ENCODE data around the gene PDE1C. TPM values are rescaled to one million over a fixed set of nuclear protein-coding genes. Genes with fewer than 3 reads are reported as not detected.

PDE1C gene
- total and polyA plus RNA-seq, 4 experiments from 2014 or later = not detected

DNA sequence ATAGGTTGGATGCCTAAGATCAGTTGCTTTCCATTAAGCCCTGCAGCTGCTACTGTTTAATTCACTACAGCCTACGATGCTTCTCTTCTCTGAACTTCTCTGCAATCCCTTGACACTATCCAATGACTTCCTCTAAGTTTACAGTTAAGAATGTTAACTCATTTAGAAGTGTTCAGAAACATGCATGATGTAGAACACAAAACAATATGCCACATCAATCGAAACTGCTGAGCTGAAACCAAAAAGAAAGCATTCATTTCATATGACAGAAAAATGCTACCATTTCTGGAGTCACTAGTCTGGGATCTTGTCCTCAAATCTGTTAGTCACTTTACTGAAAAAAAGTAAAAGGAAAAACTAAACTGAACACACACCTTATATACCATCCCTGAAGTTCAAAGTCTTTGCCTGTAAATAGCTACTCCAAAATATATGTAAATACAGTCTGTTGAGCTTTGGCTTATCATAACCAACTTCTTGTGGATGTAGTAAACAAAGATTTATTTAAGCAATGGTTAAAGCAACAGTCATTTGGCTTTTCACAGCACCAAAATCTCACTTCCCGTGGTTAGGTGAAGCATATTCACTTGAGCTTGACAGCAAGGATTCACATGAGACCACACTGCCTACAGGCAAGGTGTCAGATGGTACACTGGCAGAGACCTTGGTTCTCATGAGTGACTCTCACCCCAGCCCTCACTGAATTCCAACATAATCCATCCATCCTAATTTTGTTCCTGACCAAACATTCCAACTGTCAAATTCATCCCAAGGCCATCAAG lies 196.2 kb downstream of the PDE1C start:
- CTCF ChIA-PET (ENCODE audit: partially characterized antibody) = no interaction called here
- no peak overlapping the region for H3K4me3 ChIP-seq (ENCODE audit: low read length in 2 of 2)
- H3K36me3 ChIP-seq (ENCODE audit: insufficient read depth, low read length) = no peaks in the 10 kb centered on the region
- Mint-ChIP-seq H3K4me3 (no peak overlapping the region), H3K9me3 (peaks cover 0 to 13% (median 6%) of the 10 kb centered on the region in 8 donors), H3K27ac (no peak overlapping the region), H3K27me3 (no peaks in the 10 kb centered on the region), H3K4me1 (no peaks in the 10 kb centered on the region), H3K36me3 (no peaks in the 10 kb centered on the region)
- H3K27ac ChIP-seq (ENCODE audit: low read depth, low read length) = no peak overlapping the region
- H3K27me3 ChIP-seq (ENCODE audit: insufficient read depth, low read length) = no peaks in the 10 kb centered on the region
- POLR2A ChIA-PET (ENCODE audit: partially characterized antibody) = no interaction called here
- no peak for DNase-seq
- H3K9me3 ChIP-seq (ENCODE audit: control insufficient read depth in 1 of 2, low read length in 2 of 2) = no peaks in the 10 kb centered on the region
- intact Hi-C loops (cut with micrococcal nuclease) = no loop called here
- H3K4me1 ChIP-seq (ENCODE audit: insufficient read depth, low read length) = no peaks in the 10 kb centered on the region

- no peak overlapping the region for H3K27ac Mint-ChIP-seq
- no peaks in the 10 kb centered on the region for H3K27me3 Mint-ChIP-seq
- H3K9me3 Mint-ChIP-seq = peaks cover 6 to 20% (median 8%) of the 10 kb centered on the region in 8 donors
- no peak for DNase-seq
- ChIA-PET CTCF (ENCODE audit: partially characterized antibody) (no interaction called here), POLR2A (ENCODE audit: partially characterized antibody) (no interaction called here)
- Histone ChIP-seq H3K4me3 (ENCODE audit: low read length in 2 of 2) (no peak overlapping the region), H3K4me1 (ENCODE audit: insufficient read depth, low read length) (no peaks in the 10 kb centered on the region), H3K36me3 (ENCODE audit: insufficient read depth, low read length) (no peaks in the 10 kb centered on the region), H3K9me3 (ENCODE audit: control insufficient read depth in 1 of 2, low read length in 2 of 2) (no peaks in the 10 kb centered on the region), H3K27me3 (ENCODE audit: insufficient read depth, low read length) (no peaks in the 10 kb centered on the region), H3K27ac (ENCODE audit: low read depth, low read length) (no peak overlapping the region)
- no peaks in the 10 kb centered on the region for H3K36me3 Mint-ChIP-seq
- no peak overlapping the region for H3K4me3 Mint-ChIP-seq
- H3K4me1 Mint-ChIP-seq = no peaks in the 10 kb centered on the region
- intact Hi-C loops (cut with micrococcal nuclease) = no loop called here
Measured at GRCh38 chr7:31872545-31873370, 197.4 kb downstream of the PDE1C start.

DNA sequence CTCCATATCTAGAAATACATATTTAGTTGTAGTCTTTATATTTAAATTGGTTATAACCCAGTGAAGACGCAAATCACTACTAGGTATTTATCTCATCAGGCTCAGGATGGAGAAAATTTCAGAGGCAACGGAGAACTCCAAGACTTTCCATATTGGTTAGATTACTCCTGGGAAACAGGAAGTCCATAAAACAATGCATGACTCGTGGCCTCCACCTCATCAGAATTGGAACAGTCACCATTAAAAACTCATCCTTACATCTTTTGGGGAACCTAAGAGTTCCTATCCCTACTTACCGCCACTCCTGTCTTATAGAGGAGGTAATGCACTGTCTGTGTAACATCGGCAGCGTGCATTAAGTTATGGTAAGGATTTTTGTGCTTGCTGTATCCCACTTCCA lies 205.6 kb downstream of the PDE1C start:
- H3K27me3 ChIP-seq (ENCODE audit: insufficient read depth, low read length) = no peaks in the 10 kb centered on the region
- Mint-ChIP-seq H3K4me1 (no peaks in the 10 kb centered on the region), H3K27ac (no peak overlapping the region), H3K9me3 (peaks cover 4 to 17% (median 10%) of the 10 kb centered on the region in 8 donors), H3K36me3 (no peaks in the 10 kb centered on the region), H3K27me3 (no peaks in the 10 kb centered on the region), H3K4me3 (no peak overlapping the region)
- CTCF ChIA-PET (ENCODE audit: partially characterized antibody) = no interaction called here
- no peak overlapping the region for H3K27ac ChIP-seq (ENCODE audit: low read depth, low read length)
- intact Hi-C loops (cut with micrococcal nuclease) = no loop called here
- H3K4me1 ChIP-seq (ENCODE audit: insufficient read depth, low read length) = no peaks in the 10 kb centered on the region
- no peak overlapping the region for H3K4me3 ChIP-seq (ENCODE audit: low read length in 2 of 2)
- POLR2A ChIA-PET (ENCODE audit: partially characterized antibody) = no interaction called here
- H3K36me3 ChIP-seq (ENCODE audit: insufficient read depth, low read length) = no peaks in the 10 kb centered on the region
- DNase-seq = no peak
- no peaks in the 10 kb centered on the region for H3K9me3 ChIP-seq (ENCODE audit: control insufficient read depth in 1 of 2, low read length in 2 of 2)

GRCh38 chr7:31860925-31861324 lies 209.3 kb downstream of the PDE1C start:
- Histone ChIP-seq H3K4me1 (ENCODE audit: insufficient read depth, low read length) (no peaks in the 10 kb centered on the region), H3K27me3 (ENCODE audit: insufficient read depth, low read length) (no peaks in the 10 kb centered on the region), H3K9me3 (ENCODE audit: control insufficient read depth in 1 of 2, low read length in 2 of 2) (no peaks in the 10 kb centered on the region), H3K27ac (ENCODE audit: low read depth, low read length) (no peak overlapping the region), H3K36me3 (ENCODE audit: insufficient read depth, low read length) (no peaks in the 10 kb centered on the region), H3K4me3 (ENCODE audit: low read length in 2 of 2) (no peak overlapping the region)
- Mint-ChIP-seq H3K27ac (no peak overlapping the region), H3K4me3 (no peak overlapping the region), H3K27me3 (no peaks in the 10 kb centered on the region), H3K36me3 (no peaks in the 10 kb centered on the region), H3K9me3 (peaks cover 0 to 11% (median 3%) of the 10 kb centered on the region in 8 donors), H3K4me1 (no peaks in the 10 kb centered on the region)
- CTCF ChIA-PET (ENCODE audit: partially characterized antibody) = no interaction called here
- DNase-seq = no peak
- intact Hi-C loops (cut with micrococcal nuclease) = no loop called here
- POLR2A ChIA-PET (ENCODE audit: partially characterized antibody) = no interaction called here

GRCh38 chr7:31858055-31858454 lies 212.2 kb downstream of the PDE1C start:
- Histone ChIP-seq H3K9me3 (ENCODE audit: control insufficient read depth in 1 of 2, low read length in 2 of 2) (no peaks in the 10 kb centered on the region), H3K4me1 (ENCODE audit: insufficient read depth, low read length) (no peaks in the 10 kb centered on the region), H3K4me3 (ENCODE audit: low read length in 2 of 2) (no peak overlapping the region), H3K27ac (ENCODE audit: low read depth, low read length) (no peak overlapping the region), H3K36me3 (ENCODE audit: insufficient read depth, low read length) (no peaks in the 10 kb centered on the region), H3K27me3 (ENCODE audit: insufficient read depth, low read length) (no peaks in the 10 kb centered on the region)
- CTCF ChIA-PET (ENCODE audit: partially characterized antibody) = no interaction called here
- Mint-ChIP-seq H3K27ac (no peak overlapping the region), H3K27me3 (no peaks in the 10 kb centered on the region), H3K4me3 (no peak overlapping the region), H3K36me3 (no peaks in the 10 kb centered on the region), H3K9me3 (peaks cover 2 to 13% (median 4%) of the 10 kb centered on the region in 8 donors), H3K4me1 (no peaks in the 10 kb centered on the region)
- POLR2A ChIA-PET (ENCODE audit: partially characterized antibody) = no interaction called here
- intact Hi-C loops (cut with micrococcal nuclease) = no loop called here
- no peak for DNase-seq

DNA sequence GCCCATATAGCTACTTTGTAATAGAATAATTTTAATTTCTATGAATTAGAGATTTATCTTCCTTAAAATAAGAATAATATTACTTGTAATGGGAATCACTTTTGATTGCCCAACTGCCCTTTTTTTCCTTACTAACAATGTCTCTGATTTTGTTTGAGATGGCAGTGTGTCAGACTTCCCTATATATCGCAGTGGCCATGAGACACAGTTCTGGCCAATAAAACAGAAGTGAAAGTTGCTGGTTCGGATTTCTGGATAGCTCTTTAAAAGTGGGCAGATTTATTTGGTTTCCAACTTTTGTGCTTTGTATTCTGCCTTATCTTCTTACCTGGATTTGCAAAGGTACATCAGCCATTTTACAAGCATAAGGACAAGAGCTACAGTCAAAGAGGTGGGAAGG lies 213.0 kb downstream of the PDE1C start:
- Histone ChIP-seq H3K27me3 (ENCODE audit: insufficient read depth, low read length) (no peaks in the 10 kb centered on the region), H3K4me3 (ENCODE audit: low read length in 2 of 2) (no peak overlapping the region), H3K27ac (ENCODE audit: low read depth, low read length) (no peak overlapping the region), H3K9me3 (ENCODE audit: control insufficient read depth in 1 of 2, low read length in 2 of 2) (no peaks in the 10 kb centered on the region), H3K36me3 (ENCODE audit: insufficient read depth, low read length) (no peaks in the 10 kb centered on the region), H3K4me1 (ENCODE audit: insufficient read depth, low read length) (no peaks in the 10 kb centered on the region)
- intact Hi-C loops (cut with micrococcal nuclease) = no loop called here
- H3K4me1 Mint-ChIP-seq = no peaks in the 10 kb centered on the region
- H3K27ac Mint-ChIP-seq = no peak overlapping the region
- POLR2A ChIA-PET (ENCODE audit: partially characterized antibody) = no interaction called here
- CTCF ChIA-PET (ENCODE audit: partially characterized antibody) = no interaction called here
- H3K9me3 Mint-ChIP-seq = peaks cover 2 to 13% (median 4%) of the 10 kb centered on the region in 8 donors
- DNase-seq = no peak
- no peaks in the 10 kb centered on the region for H3K27me3 Mint-ChIP-seq
- H3K36me3 Mint-ChIP-seq = no peaks in the 10 kb centered on the region
- H3K4me3 Mint-ChIP-seq = no peak overlapping the region

DNA sequence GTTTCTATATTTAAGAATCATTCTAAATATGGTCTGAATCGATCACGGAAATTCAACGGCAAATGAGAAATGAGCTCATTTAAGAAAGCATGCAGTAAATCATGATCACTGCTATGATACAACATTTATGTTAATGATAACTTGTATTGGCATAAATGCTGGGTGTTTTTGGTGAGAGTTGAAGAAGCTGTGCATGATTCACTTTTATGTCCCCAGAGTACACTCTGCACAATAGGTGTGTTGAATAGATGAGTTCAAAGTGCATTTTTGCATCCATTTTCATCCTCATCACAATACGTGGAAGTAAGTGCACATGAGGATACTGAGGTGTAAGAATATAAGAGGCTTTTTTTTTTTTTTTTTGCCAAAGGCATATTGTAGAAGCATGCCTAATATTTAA lies 213.9 kb downstream of the PDE1C start:
- no peak overlapping the region for H3K4me3 ChIP-seq (ENCODE audit: low read length in 2 of 2)
- no peak overlapping the region for H3K4me3 Mint-ChIP-seq
- intact Hi-C loops (cut with micrococcal nuclease) = no loop called here
- no peaks in the 10 kb centered on the region for H3K9me3 ChIP-seq (ENCODE audit: control insufficient read depth in 1 of 2, low read length in 2 of 2)
- no peak overlapping the region for H3K27ac Mint-ChIP-seq
- no peak for DNase-seq
- H3K36me3 ChIP-seq (ENCODE audit: insufficient read depth, low read length) = no peaks in the 10 kb centered on the region
- no peak overlapping the region for H3K27ac ChIP-seq (ENCODE audit: low read depth, low read length)
- no peaks in the 10 kb centered on the region for H3K27me3 Mint-ChIP-seq
- ChIA-PET CTCF (ENCODE audit: partially characterized antibody) (no interaction called here), POLR2A (ENCODE audit: partially characterized antibody) (no interaction called here)
- no peaks in the 10 kb centered on the region for H3K4me1 ChIP-seq (ENCODE audit: insufficient read depth, low read length)
- no peaks in the 10 kb centered on the region for H3K27me3 ChIP-seq (ENCODE audit: insufficient read depth, low read length)
- H3K36me3 Mint-ChIP-seq = no peaks in the 10 kb centered on the region
- H3K9me3 Mint-ChIP-seq = peaks cover 2 to 12% (median 4%) of the 10 kb centered on the region in 8 donors
- H3K4me1 Mint-ChIP-seq = no peaks in the 10 kb centered on the region
